NCI-H146 treated with DMSO at 0.1 percent for 48 hours (cell line): ENCODE results near the gene SLC35A2.
"Not testable (repeated sequence)": the region's sequence is repeated elsewhere in the genome, so short reads cannot be mapped to it uniquely, and the experiment has no call there.

Experiments
- DNase-seq: peaks from one replicate; lab custom pipeline; 2025; ENCODE audit not compliant: unreplicated experiment; lab: John Stamatoyannopoulos, UW

Gene SLC35A2

DNA sequence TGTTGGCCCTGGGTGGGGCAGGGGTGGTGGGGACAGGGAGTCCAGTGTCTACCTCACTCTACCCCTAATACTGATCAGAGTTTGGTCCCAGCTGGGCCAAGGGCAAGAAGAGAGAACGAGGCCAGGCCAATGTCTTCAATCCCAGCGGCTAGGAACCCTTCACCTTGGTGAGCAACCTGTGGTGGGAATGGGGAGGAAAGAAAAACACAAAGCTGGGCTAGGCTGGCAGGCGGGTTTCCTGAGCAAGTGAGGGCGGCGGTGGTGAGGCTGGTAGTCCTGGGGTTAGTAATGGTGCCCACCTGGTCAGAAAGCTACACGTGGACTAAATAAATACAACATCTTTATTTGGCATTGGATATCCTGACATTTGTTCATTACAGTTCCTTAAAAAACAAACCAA lies 8.2 kb downstream of the SLC35A2 start:
- no peak for DNase-seq

DNA sequence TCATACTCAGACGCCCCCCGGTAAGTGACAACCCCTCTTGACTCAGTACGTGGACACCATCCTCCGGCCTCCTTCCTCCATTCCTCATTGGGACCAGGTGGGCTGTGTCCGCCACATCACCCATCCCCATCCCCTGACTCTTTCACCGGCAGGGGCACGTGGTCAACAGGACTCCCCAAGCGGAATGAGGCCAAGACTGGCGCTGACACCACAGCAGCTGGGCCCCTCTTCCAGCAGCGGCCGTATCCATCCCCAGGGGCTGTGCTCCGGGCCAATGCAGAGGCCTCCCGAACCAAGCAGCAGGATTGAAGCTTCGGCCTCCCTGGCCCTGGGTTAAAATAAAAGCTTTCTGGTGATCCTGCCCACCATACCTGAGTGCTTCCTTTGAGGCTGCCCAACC lies 8.7 kb downstream of the SLC35A2 start:
- DNase-seq, result no peak

DNA sequence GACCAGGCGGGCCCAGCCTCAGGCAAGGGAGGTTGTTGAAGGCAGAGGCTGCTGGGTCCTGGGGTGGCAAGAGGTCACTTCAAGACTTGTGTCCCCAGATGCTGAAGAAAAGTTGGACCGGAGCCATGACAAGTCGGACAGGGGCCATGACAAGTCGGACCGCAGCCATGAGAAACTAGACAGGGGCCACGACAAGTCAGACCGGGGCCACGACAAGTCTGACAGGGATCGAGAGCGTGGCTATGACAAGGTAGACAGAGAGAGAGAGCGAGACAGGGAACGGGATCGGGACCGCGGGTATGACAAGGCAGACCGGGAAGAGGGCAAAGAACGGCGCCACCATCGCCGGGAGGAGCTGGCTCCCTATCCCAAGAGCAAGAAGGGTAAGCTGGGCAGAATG lies 9.3 kb downstream of the SLC35A2 start:
- no peak for DNase-seq

DNA sequence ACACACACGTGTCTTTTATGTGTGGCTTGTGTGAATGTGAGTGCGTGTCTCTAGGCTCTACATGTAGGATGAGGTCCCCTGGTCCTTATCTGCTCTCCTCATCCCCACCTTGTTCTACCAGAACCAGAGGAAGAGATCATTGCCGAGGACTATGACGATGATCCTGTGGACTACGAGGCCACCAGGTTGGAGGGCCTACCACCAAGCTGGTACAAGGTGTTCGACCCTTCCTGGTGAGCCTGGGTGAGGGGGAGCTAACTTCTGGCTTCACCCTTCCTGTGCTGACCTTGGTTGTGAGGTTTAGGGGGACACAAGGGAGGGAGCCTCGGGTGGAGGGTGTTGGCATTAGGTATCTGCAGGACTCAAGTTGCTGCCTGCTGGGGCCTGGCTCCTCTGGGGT lies 10.4 kb downstream of the SLC35A2 start:
- DNase-seq, result no peak

DNA sequence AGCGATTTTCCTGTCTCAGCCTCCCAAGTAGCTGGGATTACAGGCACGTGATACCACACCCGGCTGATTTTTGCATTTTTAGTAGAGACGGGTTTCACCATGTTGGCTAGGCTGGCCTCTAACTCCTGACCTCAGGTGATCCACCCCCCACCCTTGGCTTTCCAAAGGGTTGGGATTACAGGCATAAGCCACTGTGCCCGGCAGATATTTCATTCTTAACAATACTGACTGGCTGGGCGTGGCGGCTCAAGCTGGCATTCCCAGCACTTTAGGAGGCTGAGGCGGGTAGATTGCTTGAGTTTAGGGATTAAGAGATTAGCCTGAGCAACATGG lies 12.4 kb downstream of the SLC35A2 start:
- no peak for DNase-seq

DNA sequence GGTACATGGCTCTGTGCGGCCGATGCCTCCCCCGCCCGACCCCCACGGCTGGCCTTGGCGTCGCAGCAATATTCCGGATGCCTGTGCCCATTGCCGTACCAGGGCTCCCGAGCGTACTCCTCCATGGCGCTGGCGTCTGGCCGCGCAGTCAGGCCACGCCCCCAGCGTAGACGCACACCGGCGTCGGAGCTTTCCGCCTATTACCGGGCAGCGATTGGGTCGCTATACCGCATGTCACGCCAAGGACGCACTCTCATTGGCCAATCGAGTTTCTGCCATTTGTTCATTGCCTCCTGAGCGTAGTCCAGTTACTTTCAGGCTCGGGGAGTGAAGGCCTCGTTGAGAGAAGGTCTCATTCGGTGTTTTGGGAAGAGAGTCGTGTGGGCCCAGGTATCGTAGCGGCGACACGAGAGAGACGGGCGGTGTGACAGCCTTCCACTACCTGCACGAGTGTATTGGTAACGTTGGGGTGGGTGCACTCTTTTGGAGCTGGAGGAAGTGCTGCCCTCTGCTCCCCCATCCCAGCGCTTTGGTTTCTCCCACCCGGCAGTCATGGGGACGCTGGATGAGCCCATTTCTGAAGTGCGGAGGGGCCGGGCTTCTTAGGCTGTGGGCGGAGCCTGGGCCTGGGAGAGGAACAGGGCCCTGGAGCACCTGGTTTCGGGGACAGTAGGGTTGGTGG lies 13.7 kb downstream of the SLC35A2 start, which contains the start of the genes PQBP1 and TIMM17B:
PQBP1 (plus strand) TSS at position 306 of the 682 bp plus-strand sequence. CDS start 580 bp downstream, outside the sequence.
TIMM17B (minus strand) TSS at position 144 of the 682 bp plus-strand sequence; CDS start at position 125, 19 bp downstream.
- peak; percentile 92 for DNase-seq

DNA sequence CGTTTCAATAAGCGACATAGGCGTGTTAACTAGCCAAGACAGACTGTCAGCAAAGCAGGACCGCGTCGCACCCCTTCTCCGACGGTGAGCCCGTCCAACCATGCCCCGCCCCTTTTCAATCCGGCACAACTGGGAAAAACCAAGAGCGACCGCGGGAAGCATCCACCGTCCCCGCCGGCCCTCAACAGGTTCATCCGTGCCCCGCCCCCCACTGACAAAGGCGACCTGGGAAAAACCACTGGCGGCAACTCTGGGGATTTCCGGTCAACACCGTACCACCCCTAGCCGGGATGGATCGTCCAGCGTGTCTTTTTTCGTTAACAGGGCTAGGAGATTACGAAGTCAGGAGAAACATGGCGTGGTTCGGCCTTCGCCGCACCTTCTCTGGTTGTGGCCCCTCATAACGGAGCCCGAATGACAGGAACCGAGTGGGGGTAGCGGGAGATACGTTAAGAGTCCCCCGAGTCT lies 14.3 kb downstream of the SLC35A2 start:
- peak; percentile 66 for DNase-seq

DNA sequence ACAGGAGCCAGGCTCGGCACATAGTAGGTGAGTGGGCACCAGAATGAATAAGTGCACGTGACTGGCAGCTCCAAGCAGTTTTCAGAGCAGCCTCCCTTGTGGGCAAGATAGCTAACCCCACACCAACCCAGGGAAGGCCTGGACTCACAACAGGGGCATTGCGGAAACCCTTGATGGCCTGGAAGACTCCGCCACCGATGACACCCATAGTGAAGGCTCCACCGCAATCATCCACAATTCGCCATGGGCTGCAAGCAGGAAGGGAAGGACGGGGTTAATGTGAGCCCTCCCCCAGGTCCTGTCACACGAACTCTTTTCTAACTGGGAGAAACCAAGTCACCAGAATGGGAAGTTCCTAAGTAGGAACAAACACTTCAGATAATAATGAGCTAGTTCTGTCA lies 14.8 kb downstream of the SLC35A2 start:
- DNase-seq, result no peak

DNA sequence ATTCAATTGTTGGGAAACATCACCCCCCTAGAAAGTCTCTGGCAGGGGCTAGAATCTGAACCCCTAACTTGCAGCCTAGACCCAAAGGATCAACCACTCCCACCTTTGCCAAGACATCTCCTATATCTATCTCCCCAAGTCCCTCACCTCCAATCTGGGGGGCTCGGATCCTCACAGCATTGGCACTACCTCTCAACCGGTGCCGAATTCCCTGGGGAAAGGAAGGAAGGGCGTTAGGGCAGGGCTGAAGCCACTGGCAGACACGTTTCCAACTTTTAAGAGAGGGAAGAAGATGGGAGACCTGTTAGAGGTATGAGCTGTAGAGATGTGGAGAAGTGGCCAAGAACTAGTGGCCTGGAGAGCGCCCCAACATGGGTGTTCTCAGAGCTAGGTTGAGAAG lies 16.6 kb downstream of the SLC35A2 start:
- DNase-seq, result no peak

DNA sequence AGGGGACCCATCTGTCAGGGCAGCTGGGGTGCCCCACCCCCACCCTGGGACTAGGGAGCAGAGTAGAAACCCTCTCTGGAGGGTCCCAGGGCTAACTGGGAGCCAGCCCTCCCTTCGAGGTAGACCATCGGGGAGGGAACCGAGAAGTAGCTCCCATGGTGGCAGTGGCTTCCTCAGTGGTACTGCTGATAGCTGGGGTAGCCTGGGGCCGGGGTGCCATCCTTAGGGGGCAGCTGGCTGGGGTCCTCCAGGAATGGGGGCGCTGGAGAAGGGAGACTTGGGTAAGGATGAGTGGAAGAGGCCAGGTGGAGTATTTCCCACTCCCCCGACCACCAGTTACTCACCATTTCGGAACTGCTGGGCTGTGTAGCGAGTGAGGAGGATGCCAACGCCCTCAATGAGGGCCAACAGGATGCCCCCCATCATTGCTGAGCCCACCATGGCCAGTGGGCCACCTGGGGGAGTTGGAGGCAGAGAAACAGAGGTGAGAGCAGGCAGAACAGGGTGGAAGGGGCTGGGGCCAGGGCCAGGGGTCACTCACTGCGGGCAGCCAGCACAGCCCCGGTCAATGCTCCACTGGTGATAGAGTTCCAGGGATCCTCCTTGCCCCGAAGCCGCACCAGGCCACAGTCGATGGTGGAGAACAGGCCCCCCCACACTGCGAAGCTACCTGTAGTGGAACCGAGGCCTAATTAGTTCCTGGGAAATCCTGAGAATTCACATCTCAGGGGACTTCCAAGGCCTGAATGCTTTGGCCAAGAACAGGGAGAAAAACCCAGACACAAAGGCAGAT lies 17.7 kb downstream of the SLC35A2 start:
- DNase-seq, result no peak

DNA sequence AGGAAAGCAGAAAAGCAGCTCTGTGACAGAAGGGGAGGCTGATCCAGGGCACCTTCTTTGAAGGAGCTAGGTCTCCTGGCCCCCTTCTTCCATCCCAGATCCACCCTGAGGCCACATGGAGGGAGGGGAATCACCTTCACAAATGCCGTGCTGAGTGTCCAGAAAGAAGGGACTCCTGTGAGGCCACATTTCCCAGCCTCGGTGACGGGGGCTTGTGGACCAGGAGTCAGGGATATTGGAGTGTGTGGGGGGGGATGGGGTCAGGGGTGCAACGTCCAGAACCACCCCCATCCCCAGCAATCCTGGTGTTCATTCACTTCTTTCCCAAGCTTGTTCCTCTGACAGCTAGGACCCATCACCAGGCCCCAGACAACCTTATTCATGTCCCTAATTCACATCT lies 18.6 kb downstream of the SLC35A2 start:
- no peak for DNase-seq

DNA sequence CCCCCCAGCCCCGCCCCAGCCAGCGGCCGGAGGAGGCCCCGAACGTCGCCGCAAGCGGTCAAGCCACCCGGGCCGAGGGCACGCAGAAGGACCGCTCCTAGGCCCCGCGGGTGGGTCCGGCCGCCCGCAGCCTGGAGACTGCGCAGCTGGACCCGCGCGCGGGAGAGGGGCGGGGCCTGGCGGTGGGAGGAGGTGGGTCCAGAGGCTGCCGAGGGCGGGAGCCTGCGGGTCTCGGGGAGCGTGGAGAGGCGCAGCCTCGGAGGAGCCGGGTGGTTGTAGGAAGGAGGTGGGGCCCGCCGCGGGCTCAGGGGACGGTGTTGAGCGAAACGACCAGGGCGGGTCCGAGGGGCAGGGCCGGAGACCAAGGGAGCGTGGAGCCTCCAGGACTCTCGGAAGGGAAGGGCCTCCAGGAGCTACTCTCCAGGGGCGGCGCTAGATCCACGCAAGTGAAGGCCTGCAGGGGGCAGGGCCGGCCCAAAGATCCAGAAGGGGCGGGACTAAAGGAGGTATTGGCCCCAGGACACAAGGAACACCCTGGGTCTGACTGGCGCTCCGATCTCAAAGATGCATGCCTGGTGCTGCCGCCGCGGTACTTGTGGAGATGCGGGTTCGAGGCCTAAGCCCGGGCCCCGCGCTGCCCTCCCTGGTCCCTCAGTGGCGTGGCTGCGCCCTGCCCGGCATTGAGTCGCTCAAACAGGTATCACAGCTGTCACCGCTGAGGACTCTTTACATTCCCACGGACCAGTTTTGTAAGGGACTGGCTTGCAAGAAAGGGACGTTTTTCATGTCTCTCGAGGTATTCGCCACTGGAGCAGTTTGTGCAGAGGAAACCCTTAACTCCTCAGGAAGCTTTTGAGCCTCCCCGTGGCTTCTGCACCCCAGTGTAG lies 19.8 kb downstream of the SLC35A2 start:
- peak; percentile 76 for DNase-seq

DNA sequence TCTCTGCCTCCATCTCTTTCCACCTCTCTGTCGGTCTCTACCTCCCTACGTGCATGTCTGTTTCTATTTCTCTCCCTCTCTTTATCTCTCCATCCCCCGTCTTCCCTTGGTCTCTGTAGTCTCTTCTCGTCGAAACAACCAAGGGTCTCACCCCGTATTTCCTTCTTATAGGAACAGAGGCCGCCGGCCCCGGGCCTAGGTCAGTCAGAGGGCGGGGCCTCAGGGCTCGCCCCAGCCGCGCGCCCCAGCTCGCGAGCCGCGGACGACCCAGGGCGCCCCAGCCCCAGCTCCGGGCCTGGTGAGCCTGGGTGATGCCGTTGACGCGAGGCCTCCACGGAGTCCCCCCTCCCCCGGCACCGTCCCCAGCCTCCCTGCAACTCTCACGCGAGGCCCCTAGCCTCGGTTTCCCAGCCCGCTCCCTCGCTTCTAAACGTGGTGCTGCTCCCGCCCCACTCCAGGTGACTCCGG lies 20.5 kb downstream of the SLC35A2 start:
- DNase-seq, result no peak

DNA sequence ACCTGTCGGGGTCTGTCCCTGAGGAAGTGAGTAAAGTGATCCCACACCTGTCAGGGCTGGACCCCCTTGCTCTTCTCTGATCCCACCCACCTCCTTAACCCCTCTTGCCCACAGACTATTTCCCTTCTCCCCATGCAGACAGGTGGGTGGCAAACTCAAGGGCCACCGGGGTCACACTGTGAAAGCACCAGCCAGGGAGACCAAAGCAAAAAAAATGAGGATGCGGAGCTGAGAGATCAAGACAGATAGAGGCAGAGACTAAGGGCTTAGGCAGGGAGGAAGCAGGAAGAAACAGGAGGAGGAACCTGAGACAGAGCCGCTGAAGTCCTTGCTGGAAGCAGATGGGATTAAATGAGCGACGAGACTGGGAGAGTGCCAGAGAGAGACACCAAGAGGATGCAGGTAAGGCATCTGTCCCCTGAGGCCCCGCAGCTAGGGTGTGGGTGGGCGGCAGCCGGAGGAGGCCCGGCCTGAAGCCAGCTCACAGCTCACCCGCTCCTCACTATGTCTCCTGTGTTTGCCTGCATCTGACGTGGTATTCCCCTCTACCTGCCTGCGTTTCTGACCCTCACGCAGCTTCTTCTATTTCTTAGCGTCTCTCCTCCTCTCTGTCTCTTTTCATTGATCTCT lies 21.0 kb downstream of the SLC35A2 start:
- no peak for DNase-seq

DNA sequence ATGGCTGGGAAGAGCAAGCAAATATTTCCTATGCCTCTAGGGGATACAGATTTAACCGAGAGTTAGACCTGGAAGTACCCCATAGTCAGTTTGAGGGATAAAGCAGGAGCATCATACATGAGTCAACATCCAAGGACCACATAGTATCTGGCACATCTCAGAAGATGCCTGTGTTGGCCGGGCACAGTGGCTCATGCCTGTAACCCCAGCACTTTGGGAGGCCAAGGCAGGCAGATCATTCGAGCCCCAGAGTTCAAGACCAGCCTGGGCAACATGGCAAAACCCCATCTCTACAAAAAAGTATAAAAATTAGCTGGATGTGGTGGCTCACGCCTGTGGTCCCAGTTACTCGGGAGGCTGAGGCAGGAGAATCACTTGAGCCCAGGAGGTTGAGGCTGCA lies 24.9 kb downstream of the SLC35A2 start:
- not testable (repeated sequence) for DNase-seq

DNA sequence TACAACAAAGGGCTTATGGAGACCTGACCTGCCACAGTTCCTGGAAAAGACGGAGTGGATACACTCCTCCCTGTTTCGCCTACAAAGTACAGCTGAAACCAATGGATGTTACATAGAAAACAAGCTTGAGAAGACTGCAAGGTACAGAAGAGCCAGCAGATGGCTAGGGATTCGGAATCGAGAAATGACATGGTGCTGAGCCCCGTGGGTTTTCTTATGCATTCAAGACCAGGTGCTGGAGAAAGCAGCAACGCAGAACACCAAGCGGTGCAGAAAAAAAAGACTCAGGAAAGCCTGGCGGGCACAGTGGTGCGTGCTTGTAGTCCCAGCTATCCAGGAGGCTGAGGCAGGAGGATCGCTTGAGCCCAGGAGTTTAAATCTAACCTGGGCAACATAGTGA lies 27.7 kb downstream of the SLC35A2 start:
- DNase-seq, result no peak

DNA sequence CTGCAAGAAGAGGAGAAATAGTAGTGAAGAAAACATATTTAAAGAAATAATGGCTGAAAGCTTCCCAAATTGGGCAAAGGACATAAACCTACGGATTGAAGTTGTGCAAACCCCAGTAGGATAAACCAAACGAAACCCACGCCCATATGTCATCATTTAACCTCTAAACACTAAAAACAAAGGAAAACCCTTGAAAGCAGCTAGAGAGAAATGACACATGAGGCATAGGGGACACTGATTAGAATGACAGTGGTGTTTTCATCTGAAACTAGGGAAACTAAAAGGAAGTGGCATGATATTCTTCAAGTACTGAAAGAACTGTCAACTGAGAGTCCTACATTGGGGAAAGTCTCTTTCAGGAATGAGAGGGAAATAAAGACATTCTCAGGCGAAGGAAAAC lies 34.5 kb downstream of the SLC35A2 start:
- not testable (repeated sequence) for DNase-seq

DNA sequence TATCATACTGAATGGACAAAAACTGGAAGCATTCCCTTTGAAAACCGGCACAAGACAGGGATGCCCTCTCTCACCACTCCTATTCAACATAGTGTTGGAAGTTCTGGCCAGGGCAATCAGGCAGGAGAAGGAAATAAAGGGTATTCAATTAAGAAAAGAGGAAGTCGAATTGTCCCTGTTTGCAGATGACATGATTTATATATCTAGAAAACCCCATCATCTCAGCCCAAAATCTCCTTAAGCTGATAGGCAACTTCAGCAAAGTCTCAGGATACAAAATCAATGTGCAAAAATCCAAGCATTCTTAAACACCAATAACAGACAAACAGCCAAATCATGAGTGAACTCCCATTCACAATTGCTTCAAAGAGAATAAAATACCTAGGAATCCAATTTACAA lies 39.4 kb downstream of the SLC35A2 start:
- DNase-seq, result not testable (repeated sequence)

DNA sequence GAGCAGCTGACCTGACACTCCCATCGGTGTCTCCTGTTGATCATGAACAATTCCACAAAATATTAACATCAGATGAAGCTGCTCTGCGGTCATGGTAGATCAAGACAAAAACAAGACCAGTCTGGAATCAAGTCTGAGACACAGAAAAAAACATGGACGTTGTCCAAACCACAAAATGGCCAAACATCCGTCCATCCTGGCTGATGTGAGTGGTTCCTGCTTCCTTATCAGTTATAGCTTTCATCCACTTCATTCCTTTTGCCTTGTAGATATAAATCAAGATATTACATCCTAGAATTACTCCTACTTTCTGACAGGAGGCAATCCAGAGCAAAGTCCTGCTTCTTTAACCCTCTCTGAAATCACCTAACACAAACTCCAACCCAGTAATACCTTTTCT lies 47.2 kb downstream of the SLC35A2 start:
- DNase-seq, result no peak

DNA sequence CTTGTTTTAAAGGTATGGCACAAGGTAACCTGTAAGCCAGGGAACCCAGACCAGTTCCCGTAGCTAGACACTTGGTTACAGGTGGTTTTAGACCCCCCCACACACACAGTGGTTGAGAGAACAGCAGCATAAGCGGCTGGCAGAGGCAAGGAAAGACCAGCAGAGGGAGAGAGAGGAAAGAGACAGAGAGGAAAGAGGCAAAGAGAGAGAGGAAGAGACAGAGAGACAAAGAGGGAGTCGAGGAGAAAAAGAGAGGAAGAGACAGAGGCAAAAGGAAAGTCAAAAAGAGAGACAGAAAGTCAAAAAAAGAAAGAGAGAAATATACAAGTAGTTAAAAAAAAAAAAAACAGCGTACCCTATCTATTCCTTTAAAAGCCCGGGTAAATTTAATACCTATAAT lies 56.5 kb downstream of the SLC35A2 start:
- DNase-seq, result no peak
